Stimulated activated naive B cell treated with anti-CD40 and anti-IgM and Interleukin-4, amounts not matched to agents 10 μg/mL and 1 μg/mL and 100 μg/mL, for 72 hours (primary cell): ENCODE results near the gene SLC48A1.

ENCODE experiments used
- ATAC-seq, 2 donors: fragments of 150-1000 bp; cut with Tn5 transposase; replicated peaks; 2 replicates each; pipeline ENCODE4 v1.10.0; 2021; ENCODE audit warnings: moderate library complexity in 1 of 2
- DNase-seq: peaks from one replicate; pipeline ENCODE4 v3.0.0; 2021
- H3K27ac Mint-ChIP-seq: one replicate; pipeline ENCODE4 v1.8.0; 2022; ENCODE audit warnings: mild to moderate bottlenecking, mixed read lengths
- H3K27me3 Mint-ChIP-seq, 2 donors: one replicate each; pipeline ENCODE4 v1.8.0; 2022; ENCODE audit warnings: mixed read lengths in 2 of 2
- H3K36me3 Mint-ChIP-seq, 2 donors: one replicate each; pipeline ENCODE4 v1.8.0; 2022; ENCODE audit warnings: mixed read lengths in 2 of 2, mild to moderate bottlenecking in 1 of 2
- H3K4me1 Mint-ChIP-seq, 2 donors: one replicate each; pipeline ENCODE4 v1.8.0; 2022; ENCODE audit warnings: mixed read lengths in 2 of 2, mild to moderate bottlenecking in 1 of 2
- H3K4me3 Mint-ChIP-seq, 2 donors: one replicate each; pipeline ENCODE4 v1.8.0; 2022; ENCODE audit warnings: mild to moderate bottlenecking in 2 of 2, mixed read lengths in 2 of 2, moderate library complexity in 1 of 2
- H3K9me3 Mint-ChIP-seq, 2 donors: one replicate each; pipeline ENCODE4 v1.8.0; 2022; ENCODE audit warnings: mixed read lengths in 2 of 2, mild to moderate bottlenecking in 1 of 2

The SLC48A1 gene

GRCh38 chr12:47818007-47818376 is 45.0 kb downstream of the SLC48A1 start:
- DNase-seq, result no peak
- Mint-ChIP-seq H3K27ac (peak overlapping the region; percentile 99), H3K4me3 (peak overlapping the region; percentile 90 to 97), H3K27me3 (no peaks in the 10 kb centered on the region), H3K4me1 (peaks cover 58 to 72% of the 10 kb centered on the region in 2 donors), H3K9me3 (peaks cover 0 to 5% of the 10 kb centered on the region in 2 donors), H3K36me3 (peaks cover 20 to 48% of the 10 kb centered on the region in 2 donors)
- no peak for ATAC-seq

GRCh38 chr12:47818467-47819137 is 45.6 kb downstream of the SLC48A1 start:
- Mint-ChIP-seq H3K27ac (peak overlapping the region; percentile 99), H3K4me3 (peak overlapping the region; percentile 90 to 97), H3K36me3 (peaks cover 16 to 43% of the 10 kb centered on the region in 2 donors), H3K9me3 (peaks cover 0 to 5% of the 10 kb centered on the region in 2 donors), H3K4me1 (peaks cover 53 to 66% of the 10 kb centered on the region in 2 donors), H3K27me3 (no peaks in the 10 kb centered on the region)
- no peak for DNase-seq
- ATAC-seq, result peak; percentile 10 to 12

- Mint-ChIP-seq H3K4me3 (peak overlapping the region; percentile 92 to 97), H3K4me1 (peaks cover 51 to 64% of the 10 kb centered on the region in 2 donors), H3K9me3 (peaks cover 0 to 5% of the 10 kb centered on the region in 2 donors), H3K36me3 (peaks cover 10 to 37% of the 10 kb centered on the region in 2 donors), H3K27ac (peak overlapping the region; percentile 99), H3K27me3 (no peaks in the 10 kb centered on the region)
- DNase-seq (peak; percentile 48), ATAC-seq (peak; percentile 50 to 55)
These were observed 46.3 kb downstream of the SLC48A1 start for GRCh38 chr12:47819138-47819895.

- DNase-seq, result peak; percentile 40
- Mint-ChIP-seq H3K9me3 (no peaks in the 10 kb centered on the region), H3K27ac (peak within 1 kb of the TSS; percentile 99), H3K36me3 (peaks cover 8 to 30% of the 10 kb centered on the region in 2 donors), H3K27me3 (no peaks in the 10 kb centered on the region), H3K4me1 (peaks cover 48 to 63% of the 10 kb centered on the region in 2 donors), H3K4me3 (peak within 1 kb of the TSS; percentile 92 to 97)
- ATAC-seq, result peak; percentile 69 to 71
These were observed 47.0 kb downstream of the SLC48A1 start, which contains the start of gene HDAC7 for GRCh38 chr12:47819896-47820630. TSS of gene HDAC7 (minus strand) at chr12:47819903. CDS start at chr12:47819785, 118 bp downstream.

GRCh38 chr12:47820631-47821345 is 47.8 kb downstream of the SLC48A1 start:
- H3K27me3 Mint-ChIP-seq, result no peaks in the 10 kb centered on the region
- peak overlapping the region; percentile 92 to 96 for H3K4me3 Mint-ChIP-seq
- peaks cover 4 to 24% of the 10 kb centered on the region in 2 donors for H3K36me3 Mint-ChIP-seq
- H3K27ac Mint-ChIP-seq, result peak overlapping the region; percentile 97
- H3K9me3 Mint-ChIP-seq, result no peaks in the 10 kb centered on the region
- no peak for ATAC-seq
- peaks cover 51 to 61% of the 10 kb centered on the region in 2 donors for H3K4me1 Mint-ChIP-seq
- no peak for DNase-seq

- peaks cover 53 to 57% of the 10 kb centered on the region in 2 donors for H3K4me1 Mint-ChIP-seq
- H3K27me3 Mint-ChIP-seq, result no peaks in the 10 kb centered on the region
- DNase-seq, result no peak
- H3K27ac Mint-ChIP-seq, result no peak overlapping the region
- peak overlapping the region; percentile 53 to 96 for H3K4me3 Mint-ChIP-seq
- H3K36me3 Mint-ChIP-seq, result peaks cover 2 to 21% of the 10 kb centered on the region in 2 donors
- no peaks in the 10 kb centered on the region for H3K9me3 Mint-ChIP-seq
- no peak for ATAC-seq
These were observed 48.3 kb downstream of the SLC48A1 start for GRCh38 chr12:47821346-47821706.

- Mint-ChIP-seq H3K4me3 (no peak overlapping the region), H3K36me3 (peaks cover under 1 to 12% of the 10 kb centered on the region in 2 donors), H3K4me1 (peaks cover 45 to 46% of the 10 kb centered on the region in 2 donors), H3K9me3 (no peaks in the 10 kb centered on the region), H3K27me3 (no peaks in the 10 kb centered on the region), H3K27ac (no peak overlapping the region)
- no peak for ATAC-seq
- no peak for DNase-seq
These were observed 49.4 kb downstream of the SLC48A1 start for GRCh38 chr12:47822401-47822800.

GRCh38 chr12:47822863-47823262 is 49.8 kb downstream of the SLC48A1 start:
- Mint-ChIP-seq H3K27me3 (no peaks in the 10 kb centered on the region), H3K4me3 (no peak overlapping the region), H3K9me3 (no peaks in the 10 kb centered on the region), H3K27ac (no peak overlapping the region), H3K36me3 (peaks cover 0 to 9% of the 10 kb centered on the region in 2 donors), H3K4me1 (peaks cover 40 to 41% of the 10 kb centered on the region in 2 donors)
- ATAC-seq (no peak), DNase-seq (no peak)

GRCh38 chr12:47823422-47824086 is 50.5 kb downstream of the SLC48A1 start:
- H3K4me3 Mint-ChIP-seq, result no peak overlapping the region
- peaks cover 0 to 2% of the 10 kb centered on the region in 2 donors for H3K36me3 Mint-ChIP-seq
- DNase-seq, result no peak
- H3K27ac Mint-ChIP-seq, result no peak overlapping the region
- H3K9me3 Mint-ChIP-seq, result no peaks in the 10 kb centered on the region
- peaks cover 33 to 40% of the 10 kb centered on the region in 2 donors for H3K4me1 Mint-ChIP-seq
- H3K27me3 Mint-ChIP-seq, result no peaks in the 10 kb centered on the region
- no peak for ATAC-seq

- Mint-ChIP-seq H3K9me3 (no peaks in the 10 kb centered on the region), H3K4me3 (no peak overlapping the region)
- ATAC-seq, result no peak
These were observed 51.2 kb downstream of the SLC48A1 start for GRCh38 chr12:47824198-47824597.

GRCh38 chr12:47824635-47825034 is 51.6 kb downstream of the SLC48A1 start:
- Mint-ChIP-seq H3K9me3 (no peaks in the 10 kb centered on the region), H3K4me1 (peaks cover 39 to 46% of the 10 kb centered on the region in 2 donors), H3K36me3 (no peaks in the 10 kb centered on the region), H3K27me3 (no peaks in the 10 kb centered on the region), H3K27ac (no peak overlapping the region), H3K4me3 (no peak overlapping the region)
- ATAC-seq, result no peak
- no peak for DNase-seq

More at GRCh38 chr12:47824198-47824597, 51.2 kb downstream of the SLC48A1 start:
- DNase-seq, result no peak
- peaks cover 37 to 42% of the 10 kb centered on the region in 2 donors for H3K4me1 Mint-ChIP-seq
- H3K36me3 Mint-ChIP-seq, result no peaks in the 10 kb centered on the region
- peak overlapping the region; percentile 3 for H3K27ac Mint-ChIP-seq
- H3K27me3 Mint-ChIP-seq, result no peaks in the 10 kb centered on the region

GRCh38 chr12:47825173-47825639 is 52.2 kb downstream of the SLC48A1 start:
- Mint-ChIP-seq H3K9me3 (no peaks in the 10 kb centered on the region), H3K4me3 (no peak overlapping the region), H3K27me3 (no peaks in the 10 kb centered on the region), H3K36me3 (no peaks in the 10 kb centered on the region), H3K4me1 (peaks cover 38 to 44% of the 10 kb centered on the region in 2 donors), H3K27ac (no peak overlapping the region)
- DNase-seq, result no peak
- no peak for ATAC-seq
